Smooth muscle cell (in vitro differentiated cells): ENCODE data around the gene GLB1L3. TPM values are rescaled to one million over a fixed set of nuclear protein-coding genes. Genes with fewer than 3 reads are reported as not detected.

Source experiments
- DNase-seq: peaks from one replicate; lab custom pipeline; 2025; ENCODE audit not compliant: unreplicated experiment; lab: John Stamatoyannopoulos, UW
- H2AFZ ChIP-seq: fragments of 200-600 bp; sonication (generic); 2 replicates; pipeline ENCODE4 v1.6.0; 2016; ENCODE audit warnings: antibody characterized with exemption, low read depth, mild to moderate bottlenecking
- H3F3A ChIP-seq: fragments of 200-600 bp; sonication (generic); 2 replicates; pipeline ENCODE4 v1.6.0; 2017; ENCODE audit warnings: antibody characterized with exemption, low read depth
- H3K27ac ChIP-seq: fragments of 200-600 bp; sonication (generic); 2 replicates; pipeline ENCODE4 v1.5.1; 2016; ENCODE audit warnings: low read depth, mild to moderate bottlenecking
- H3K27me3 ChIP-seq: fragments of 200-600 bp; sonication (generic); 2 replicates; pipeline ENCODE4 v1.6.1; 2016; ENCODE audit warnings: low read depth, mild to moderate bottlenecking
- H3K36me3 ChIP-seq: fragments of 200-600 bp; sonication (generic); 2 replicates; pipeline ENCODE4 v1.5.1; 2016; ENCODE audit warnings: low read depth
- H3K4me1 ChIP-seq: fragments of 200-600 bp; sonication (generic); 2 replicates; pipeline ENCODE4 v1.5.1; 2016; ENCODE audit warnings: low read depth
- H3K4me2 ChIP-seq: fragments of 200-600 bp; sonication (generic); 2 replicates; pipeline ENCODE4 v1.6.0; 2016; ENCODE audit warnings: mild to moderate bottlenecking
- H3K4me3 ChIP-seq: fragments of 200-600 bp; sonication (generic); 2 replicates; pipeline ENCODE4 v1.5.1; 2016; ENCODE audit warnings: mild to moderate bottlenecking
- H3K79me2 ChIP-seq: fragments of 200-600 bp; sonication (generic); 2 replicates; pipeline ENCODE4 v1.6.0; 2016; ENCODE audit warnings: low read depth, mild to moderate bottlenecking
- H3K9ac ChIP-seq: fragments of 200-600 bp; sonication (generic); 2 replicates; pipeline ENCODE4 v1.6.0; 2016; ENCODE audit warnings: low read depth
- H3K9me3 ChIP-seq: fragments of 200-600 bp; sonication (generic); replicated peaks from 2 replicates; pipeline ENCODE4 v1.5.1; 2016; ENCODE audit warnings: low read depth
- H4K20me1 ChIP-seq: fragments of 200-600 bp; sonication (generic); 2 replicates; pipeline ENCODE4 v1.6.0; 2016; ENCODE audit warnings: low read depth
- CTCF ChIP-seq: fragments of 200-600 bp; sonication (generic); IDR thresholded peaks from 2 replicates; pipeline ENCODE4 v1.5.1; 2017; ENCODE audit warnings: borderline replicate concordance, mild to moderate bottlenecking, antibody characterized with exemption; ENCODE audit not compliant: insufficient read depth, poor library complexity, severe bottlenecking
- WGBS: methylation state at CpG from one replicate; pipeline ENCODE4 v1.1.7; 2016; ENCODE audit warnings: low lambda C conversion rate; 5-methylcytosine and 5-hydroxymethylcytosine counted together
- polyA plus RNA-seq: library from polyadenylated mRNA; unstranded; fragments of >200 nt; fragmentation: Nextera tagmentation; extraction: Ambion mirVana; gene quantifications from 2 replicates; pipeline ENCODE4 v1.2.1, GENCODE V29; 2016
- total RNA-seq: library from RNA; depleted of rRNA; stranded (reverse); fragments of >200 nt; gene quantifications from 2 replicates; pipeline ENCODE4 v1.2.3, GENCODE V29; 2014

The GLB1L3 gene
- total and polyA plus RNA-seq, 2 experiments from 2014 or later: not detected

DNA sequence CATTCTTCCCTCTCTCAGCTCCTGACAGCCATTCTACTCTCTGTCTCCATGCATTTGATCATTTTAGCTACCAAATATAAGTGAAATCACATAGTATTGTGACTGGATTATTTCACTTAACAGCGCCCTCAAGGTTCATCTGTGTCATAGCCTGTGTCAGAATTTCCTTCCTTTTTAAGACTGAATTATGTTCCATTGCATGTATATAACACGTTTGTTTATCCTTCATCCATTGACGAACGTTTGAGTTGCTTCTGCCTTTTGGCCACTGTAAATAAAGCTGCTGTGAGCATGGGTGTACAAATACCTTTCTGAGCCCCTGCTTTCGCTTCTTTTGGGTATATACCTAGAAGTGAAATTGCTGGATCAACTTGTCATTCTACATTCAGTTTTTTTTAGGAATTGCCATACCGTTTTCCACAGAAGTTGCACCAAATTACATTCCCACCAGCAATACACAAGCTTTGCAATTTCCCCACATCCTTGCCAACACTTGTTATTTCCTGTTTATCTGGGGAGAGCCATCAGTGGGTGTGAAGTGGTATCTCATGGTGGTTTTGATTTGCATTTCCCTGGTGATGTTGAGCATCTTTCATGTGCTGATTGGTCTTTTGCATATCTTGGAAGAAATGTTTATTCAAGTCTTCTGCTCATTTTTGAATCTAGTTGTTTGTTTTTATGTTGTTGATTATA lies 73.1 kb downstream of the GLB1L3 start:
- no peaks in the 10 kb centered on the region for H3K4me1 ChIP-seq
- TF ChIP-seq CTCF: no peak
- no peaks in the 10 kb centered on the region for H3K9me3 ChIP-seq
- no peaks in the 10 kb centered on the region for H4K20me1 ChIP-seq
- H2AFZ ChIP-seq: no peak overlapping the region
- no peak overlapping the region for H3K9ac ChIP-seq
- H3K36me3 ChIP-seq: no peaks in the 10 kb centered on the region
- DNase-seq: no peak
- no peaks in the 10 kb centered on the region for H3K27me3 ChIP-seq
- WGBS: 73% methylated on average over 6 of the region's 6 CpGs
- no peaks in the 10 kb centered on the region for H3K79me2 ChIP-seq
- no peak overlapping the region for H3K4me3 ChIP-seq
- H3K4me2 ChIP-seq: no peak overlapping the region
- no peak overlapping the region for H3K27ac ChIP-seq
- H3F3A ChIP-seq: no peaks in the 10 kb centered on the region

- Histone ChIP-seq H3K4me3 (no peak overlapping the region), H3K79me2 (no peaks in the 10 kb centered on the region), H3K4me1 (no peaks in the 10 kb centered on the region), H3F3A (no peaks in the 10 kb centered on the region), H3K36me3 (no peaks in the 10 kb centered on the region), H3K27me3 (no peaks in the 10 kb centered on the region), H2AFZ (no peak overlapping the region), H3K27ac (no peak overlapping the region), H3K9ac (no peak overlapping the region), H4K20me1 (no peaks in the 10 kb centered on the region), H3K4me2 (no peak overlapping the region), H3K9me3 (no peaks in the 10 kb centered on the region)
- no peak for TF ChIP-seq CTCF
- DNase-seq: no peak
- 82% methylated on average over 10 of the region's 10 CpGs for WGBS
These were observed 73.7 kb downstream of the GLB1L3 start for GRCh38 chr11:134349802-134350355.

- H3K9ac ChIP-seq: no peak overlapping the region
- no peak overlapping the region for H3K4me2 ChIP-seq
- no peaks in the 10 kb centered on the region for H3K4me1 ChIP-seq
- no peaks in the 10 kb centered on the region for H3K9me3 ChIP-seq
- no peak for DNase-seq
- H3K27me3 ChIP-seq: no peaks in the 10 kb centered on the region
- TF ChIP-seq CTCF: no peak
- no peaks in the 10 kb centered on the region for H4K20me1 ChIP-seq
- H3K27ac ChIP-seq: no peak overlapping the region
- no peaks in the 10 kb centered on the region for H3F3A ChIP-seq
- WGBS: 92% methylated on average over 9 of the region's 9 CpGs
- H3K79me2 ChIP-seq: no peaks in the 10 kb centered on the region
- no peak overlapping the region for H3K4me3 ChIP-seq
- H3K36me3 ChIP-seq: no peaks in the 10 kb centered on the region
- no peak overlapping the region for H2AFZ ChIP-seq
These were observed 74.2 kb downstream of the GLB1L3 start for GRCh38 chr11:134350381-134350780.

- Histone ChIP-seq H3K4me1 (no peaks in the 10 kb centered on the region), H3K27me3 (no peaks in the 10 kb centered on the region), H3K9ac (no peak overlapping the region), H3K4me2 (no peak overlapping the region), H3F3A (no peaks in the 10 kb centered on the region), H3K9me3 (no peaks in the 10 kb centered on the region), H3K27ac (no peak overlapping the region), H3K36me3 (no peaks in the 10 kb centered on the region), H4K20me1 (no peaks in the 10 kb centered on the region), H2AFZ (no peak overlapping the region), H3K4me3 (no peak overlapping the region), H3K79me2 (no peaks in the 10 kb centered on the region)
- TF ChIP-seq CTCF: no peak
- WGBS: 93% methylated on average over 2 of the region's 2 CpGs
- no peak for DNase-seq
These were observed 75.9 kb downstream of the GLB1L3 start for GRCh38 chr11:134352111-134352510.
